Caco-2 (cell line): ENCODE results near the gene PARD6G. TPM values are rescaled to one million over a fixed set of nuclear protein-coding genes. Genes with fewer than 3 reads are reported as not detected.

ENCODE experiments used
- BruUV-seq: library from RNA; stranded (reverse); fragments of 400-500 nt; replicated peaks from 2 replicates; lab custom pipeline; 2021; lab: Mats Ljungman, UMichigan
- CTCF ChIA-PET: fragments of 300-600 bp; sonication (Branson Sonifier 250); formaldehyde crosslinking; loops from one replicate; lab custom pipeline; 2022; ENCODE audit warnings: antibody characterized with exemption; lab: Charles Lee
- POLR2A ChIA-PET: fragments of 300-600 bp; sonication (Branson Sonifier 250); formaldehyde crosslinking; loops from one replicate; lab custom pipeline; 2022; ENCODE audit warnings: antibody characterized with exemption; lab: Charles Lee
- DNase-seq, 2 experiments: peaks; one replicate each; pipeline versions ENCODE4 v3.0.0 to v3.0.0-alpha.2; 2020 to 2022
- H3K27me3 ChIP-seq: replicated peaks from 2 replicates; pipeline ENCODE4 v1.6.0; 2011; ENCODE audit warnings: low read length; ENCODE audit not compliant: control insufficient read depth, insufficient read depth
- H3K36me3 ChIP-seq: 2 replicates; pipeline ENCODE4 v1.5.1; 2011; ENCODE audit warnings: low read length; ENCODE audit not compliant: control insufficient read depth, insufficient read depth
- H3K4me1 ChIP-seq: fragments of 250-450 bp; sonication (Bioruptor Pico); 2 replicates; pipeline ENCODE4 v1.5.1; 2020; ENCODE audit warnings: mild to moderate bottlenecking
- H3K4me3 ChIP-seq: 2 replicates; pipeline ENCODE4 v1.5.1; 2011; ENCODE audit warnings: low read depth, mild to moderate bottlenecking, control low read depth, low read length
- H3K9me3 ChIP-seq: fragments of 250-450 bp; sonication (Bioruptor Pico); 2 replicates; pipeline ENCODE4 v1.5.1; 2020; ENCODE audit warnings: mild to moderate bottlenecking, moderate library complexity
- H3K27ac Mint-ChIP-seq: one replicate; pipeline ENCODE4 v1.8.0; 2022; ENCODE audit warnings: mixed read lengths; ENCODE audit not compliant: unreplicated experiment
- H3K27me3 Mint-ChIP-seq: one replicate; pipeline ENCODE4 v1.8.0; 2022; ENCODE audit warnings: mixed read lengths; ENCODE audit not compliant: insufficient read depth, unreplicated experiment
- H3K36me3 Mint-ChIP-seq: one replicate; pipeline ENCODE4 v1.8.0; 2022; ENCODE audit warnings: mild to moderate bottlenecking, mixed read lengths; ENCODE audit not compliant: insufficient read depth, unreplicated experiment
- H3K4me1 Mint-ChIP-seq: one replicate; pipeline ENCODE4 v1.8.0; 2022; ENCODE audit warnings: low read depth, mixed read lengths; ENCODE audit not compliant: unreplicated experiment
- H3K4me3 Mint-ChIP-seq: one replicate; pipeline ENCODE4 v1.8.0; 2022; ENCODE audit warnings: mild to moderate bottlenecking, moderate library complexity, mixed read lengths; ENCODE audit not compliant: unreplicated experiment
- H3K9me3 Mint-ChIP-seq: one replicate; pipeline ENCODE4 v1.8.0; 2022; ENCODE audit warnings: mixed read lengths; ENCODE audit not compliant: unreplicated experiment
- CTCF ChIP-seq, 2 experiments: fragments of 200-600 bp in 1 of 2; IDR thresholded peaks; 1 replicate in 1 of 2; 2 replicates in 1 of 2; pipeline versions ENCODE4 v1.5.1 to v1.8.0; 2011 to 2022; ENCODE audit warnings: antibody characterized with exemption in 1 of 2, control low read depth in 1 of 2, inconsistent platforms in 1 of 2, low read depth in 1 of 2, low read length in 1 of 2, mild to moderate bottlenecking in 1 of 2, moderate library complexity in 1 of 2; ENCODE audit not compliant: insufficient read depth in 1 of 2, severe bottlenecking in 1 of 2, unreplicated experiment in 1 of 2
- intact Hi-C: fragments of 100-400 bp; cut with micrococcal nuclease; formaldehyde crosslinking; loops from one replicate; pipeline ENCODE4 v1.10.0; 2022; ENCODE audit not compliant: unreplicated experiment
- total RNA-seq: library from RNA; stranded (reverse); gene quantifications from 2 replicates; pipeline ENCODE4 v1.2.3, GENCODE V29; 2022

PARD6G gene
- total RNA-seq, 1 experiment from 2014 or later, result 1.3 TPM

- BruUV-seq, result no TSS peak
- intact Hi-C loops, result no loop called here
- CTCF ChIA-PET, result no interaction called here
- POLR2A ChIA-PET, result no interaction called here
- Histone ChIP-seq H3K4me1 (no peaks in the 10 kb centered on the region), H3K9me3 (no peaks in the 10 kb centered on the region), H3K36me3 (no peaks in the 10 kb centered on the region), H3K27me3 (no peaks in the 10 kb centered on the region), H3K4me3 (no peak overlapping the region)
- H3K36me3 Mint-ChIP-seq, result peaks cover 4% of the 10 kb centered on the region
- DNase-seq, result no peak
- no peaks in the 10 kb centered on the region for H3K4me1 Mint-ChIP-seq
- H3K27me3 Mint-ChIP-seq, result no peaks in the 10 kb centered on the region
- TF ChIP-seq CTCF (IDR thresholded peaks at IDR 0.05; ENCODE audit: insufficient read depth in 1 of 2, low read depth in 1 of 2, low read length in 1 of 2, severe bottlenecking in 1 of 2, unreplicated experiment in 1 of 2), result no peak
- H3K4me3 Mint-ChIP-seq, result no peak overlapping the region
- no peak overlapping the region for H3K27ac Mint-ChIP-seq
- H3K9me3 Mint-ChIP-seq, result no peaks in the 10 kb centered on the region
Observed at GRCh38 chr18:80163183-80163582, 84.1 kb downstream of the PARD6G start.

GRCh38 chr18:80161781-80162417 lies 85.4 kb downstream of the PARD6G start:
- Histone ChIP-seq H3K4me3 (no peak overlapping the region), H3K9me3 (no peaks in the 10 kb centered on the region), H3K36me3 (no peaks in the 10 kb centered on the region), H3K4me1 (no peaks in the 10 kb centered on the region), H3K27me3 (no peaks in the 10 kb centered on the region)
- intact Hi-C loops, result no loop called here
- no peaks in the 10 kb centered on the region for H3K27me3 Mint-ChIP-seq
- H3K27ac Mint-ChIP-seq, result no peak overlapping the region
- ChIA-PET POLR2A (no interaction called here), CTCF (no interaction called here)
- no peaks in the 10 kb centered on the region for H3K9me3 Mint-ChIP-seq
- peaks cover 4% of the 10 kb centered on the region for H3K36me3 Mint-ChIP-seq
- no peaks in the 10 kb centered on the region for H3K4me1 Mint-ChIP-seq
- no TSS peak for BruUV-seq
- no peak for TF ChIP-seq CTCF (IDR thresholded peaks at IDR 0.05; ENCODE audit: insufficient read depth in 1 of 2, low read depth in 1 of 2, low read length in 1 of 2, severe bottlenecking in 1 of 2, unreplicated experiment in 1 of 2)
- no peak for DNase-seq
- H3K4me3 Mint-ChIP-seq, result no peak overlapping the region

- Histone ChIP-seq H3K4me3 (no peak overlapping the region), H3K36me3 (no peaks in the 10 kb centered on the region), H3K4me1 (no peaks in the 10 kb centered on the region), H3K9me3 (no peaks in the 10 kb centered on the region), H3K27me3 (no peaks in the 10 kb centered on the region)
- Mint-ChIP-seq H3K4me3 (no peak overlapping the region), H3K36me3 (peaks cover 4% of the 10 kb centered on the region), H3K4me1 (no peaks in the 10 kb centered on the region), H3K9me3 (no peaks in the 10 kb centered on the region), H3K27ac (no peak overlapping the region), H3K27me3 (no peaks in the 10 kb centered on the region)
- ChIA-PET POLR2A (no interaction called here), CTCF (no interaction called here)
- TF ChIP-seq CTCF (IDR thresholded peaks at IDR 0.05; ENCODE audit: insufficient read depth in 1 of 2, low read depth in 1 of 2, low read length in 1 of 2, severe bottlenecking in 1 of 2, unreplicated experiment in 1 of 2), result no peak
- DNase-seq, result no peak
- no TSS peak for BruUV-seq
- intact Hi-C loops, result no loop called here
Observed at GRCh38 chr18:80159713-80160636, 87.3 kb downstream of the PARD6G start.
